Measurements from ENCODE around the gene FIBP.

DNA sequence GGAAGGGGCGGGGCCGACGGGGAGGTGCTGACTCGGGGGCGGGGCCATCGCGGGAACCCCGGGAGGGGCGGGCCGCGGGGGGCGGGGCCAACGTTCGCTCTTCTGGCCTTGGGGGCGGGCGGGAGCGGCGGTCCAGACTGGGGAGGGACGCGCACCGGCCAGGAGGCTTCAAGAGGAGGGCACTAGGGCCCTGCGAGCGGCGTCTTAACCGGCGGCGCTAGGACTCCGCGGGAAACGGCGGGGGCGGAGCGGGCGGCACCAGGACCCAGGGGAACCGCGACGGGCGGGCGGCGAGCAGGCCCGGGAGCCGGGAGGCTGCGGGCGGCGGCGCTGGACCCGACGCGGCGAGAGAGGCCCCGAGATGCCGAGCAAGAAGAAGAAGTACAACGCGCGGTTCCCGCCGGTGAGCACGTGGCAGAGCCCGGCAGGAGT lies 30.9 kb upstream of the FIBP start, which contains the start of gene DRAP1:
- TF ChIP-seq RAD21 (IDR thresholded peaks at IDR 0.05; ENCODE audit: low read depth) (no peak), CEBPB (IDR thresholded peaks at IDR 0.05) (peak; percentile 15; the same call in 1 of the 2 replicates), FOXM1 (IDR thresholded peaks at IDR 0.05; ENCODE audit: borderline replicate concordance, low read depth) (no peak)
